NCI-H187 (cell line): ENCODE measurements around the gene TTC23.

ENCODE experiments used
- DNase-seq, 2 experiments: peaks; one replicate each; lab custom pipeline; 2025; lab: John Stamatoyannopoulos, UW

The TTC23 gene

DNA sequence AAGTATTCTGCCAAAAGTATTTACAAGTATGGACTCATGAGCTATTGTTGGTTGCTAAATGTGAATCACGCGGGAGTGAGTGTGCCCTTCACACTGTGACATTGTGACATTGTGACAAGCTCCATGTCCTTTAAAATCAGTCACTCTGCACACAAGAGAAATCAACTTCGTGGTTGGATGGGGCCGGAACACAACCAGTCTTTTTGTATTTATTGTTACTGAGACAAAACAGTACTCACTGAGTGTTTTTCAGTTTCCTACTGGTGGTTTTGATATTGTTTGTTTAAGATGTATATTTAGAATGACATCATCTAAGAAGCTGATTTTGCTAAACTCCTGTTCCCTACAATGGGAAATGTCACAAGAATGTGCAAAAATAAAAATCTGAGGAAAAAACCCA, 114.2 kb downstream of the TTC23 start:
- DNase-seq = no peak

DNA sequence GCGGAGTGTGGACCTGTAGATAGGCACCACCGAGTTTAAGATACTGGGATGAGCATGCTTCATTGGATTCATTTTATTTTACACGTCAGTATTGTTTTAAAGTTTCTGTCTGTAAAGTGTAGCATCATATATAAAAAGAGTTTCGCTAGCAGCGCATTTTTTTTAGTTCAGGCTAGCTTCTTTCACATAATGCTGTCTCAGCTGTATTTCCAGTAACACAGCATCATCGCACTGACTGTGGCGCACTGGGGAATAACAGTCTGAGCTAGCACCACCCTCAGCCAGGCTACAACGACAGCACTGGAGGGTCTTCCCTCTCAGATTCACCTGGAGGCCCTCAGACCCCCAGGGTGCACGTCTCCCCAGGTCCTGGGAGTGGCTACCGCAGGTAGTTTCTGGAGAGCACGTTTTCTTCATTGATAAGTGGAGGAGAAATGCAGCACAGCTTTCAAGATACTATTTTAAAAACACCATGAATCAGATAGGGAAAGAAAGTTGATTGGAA, 115.0 kb downstream of the TTC23 start:
- DNase-seq = no peak

DNA sequence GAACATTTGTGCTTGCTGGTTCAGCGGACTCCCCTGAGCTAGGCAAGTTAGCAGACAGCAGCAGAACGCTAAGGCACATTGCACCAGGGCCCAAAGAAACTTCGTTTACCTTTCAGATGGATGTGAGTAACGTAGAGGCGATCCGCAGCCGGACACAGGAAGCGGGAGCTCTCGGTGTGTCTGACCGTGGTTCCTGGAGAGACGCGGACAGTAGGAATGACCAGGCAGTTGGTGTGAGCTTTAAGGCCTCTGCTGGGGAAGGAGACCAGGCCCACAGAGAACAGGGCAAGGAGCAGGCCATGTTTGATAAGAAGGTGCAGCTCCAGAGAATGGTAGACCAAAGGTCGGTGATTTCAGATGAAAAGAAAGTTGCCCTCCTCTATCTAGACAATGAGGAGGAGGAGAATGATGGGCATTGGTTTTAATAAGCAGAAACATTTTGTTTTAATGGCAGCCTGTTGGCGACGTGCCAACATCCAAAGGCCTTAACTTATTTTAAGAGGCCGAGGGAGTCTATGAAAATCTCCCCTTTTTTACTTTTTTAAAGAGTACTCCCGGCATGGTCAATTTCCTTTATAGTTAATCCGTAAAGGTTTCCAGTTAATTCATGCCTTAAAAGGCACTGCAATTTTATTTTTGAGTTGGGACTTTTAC, 116.6 kb downstream of the TTC23 start:
- no peak for DNase-seq

DNA sequence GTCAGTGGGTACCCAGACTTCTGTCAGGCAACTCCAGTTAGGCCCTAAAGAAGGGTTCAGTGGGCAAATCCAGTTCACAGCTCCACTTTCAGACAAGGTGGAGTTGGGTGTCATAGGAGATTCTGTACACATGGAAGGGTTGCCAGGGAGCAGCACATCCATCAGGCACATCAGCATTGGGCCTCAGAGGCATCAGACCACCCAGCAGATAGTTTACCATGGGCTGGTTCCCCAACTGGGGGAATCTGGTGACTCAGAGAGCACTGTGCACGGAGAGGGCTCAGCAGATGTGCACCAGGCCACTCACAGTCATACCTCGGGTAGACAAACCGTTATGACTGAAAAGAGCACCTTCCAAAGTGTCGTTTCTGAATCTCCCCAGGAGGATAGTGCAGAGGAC, 117.3 kb downstream of the TTC23 start:
- no peak for DNase-seq

DNA sequence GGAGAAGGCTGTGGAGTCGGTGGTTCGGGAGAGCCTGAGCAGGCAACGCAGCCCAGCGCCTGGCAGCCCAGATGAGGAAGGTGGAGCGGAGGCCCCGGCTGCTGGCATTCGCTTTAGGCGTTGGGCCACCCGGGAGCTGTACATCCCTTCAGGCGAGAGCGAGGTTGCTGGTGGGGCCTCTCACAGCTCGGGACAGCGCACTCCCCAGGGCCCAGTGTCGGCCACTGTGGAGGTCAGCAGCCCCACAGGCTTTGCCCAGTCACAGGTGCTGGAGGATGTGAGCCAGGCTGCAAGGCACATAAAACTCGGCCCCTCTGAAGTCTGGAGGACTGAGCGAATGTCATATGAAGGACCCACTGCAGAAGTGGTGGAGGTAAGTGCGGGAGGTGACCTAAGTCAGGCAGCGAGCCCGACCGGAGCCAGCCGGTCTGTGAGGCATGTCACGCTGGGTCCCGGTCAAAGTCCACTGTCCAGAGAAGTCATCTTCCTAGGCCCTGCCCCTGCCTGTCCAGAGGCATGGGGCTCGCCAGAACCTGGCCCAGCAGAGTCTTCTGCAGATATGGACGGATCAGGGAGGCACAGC, 117.8 kb downstream of the TTC23 start:
- no peak for DNase-seq

DNA sequence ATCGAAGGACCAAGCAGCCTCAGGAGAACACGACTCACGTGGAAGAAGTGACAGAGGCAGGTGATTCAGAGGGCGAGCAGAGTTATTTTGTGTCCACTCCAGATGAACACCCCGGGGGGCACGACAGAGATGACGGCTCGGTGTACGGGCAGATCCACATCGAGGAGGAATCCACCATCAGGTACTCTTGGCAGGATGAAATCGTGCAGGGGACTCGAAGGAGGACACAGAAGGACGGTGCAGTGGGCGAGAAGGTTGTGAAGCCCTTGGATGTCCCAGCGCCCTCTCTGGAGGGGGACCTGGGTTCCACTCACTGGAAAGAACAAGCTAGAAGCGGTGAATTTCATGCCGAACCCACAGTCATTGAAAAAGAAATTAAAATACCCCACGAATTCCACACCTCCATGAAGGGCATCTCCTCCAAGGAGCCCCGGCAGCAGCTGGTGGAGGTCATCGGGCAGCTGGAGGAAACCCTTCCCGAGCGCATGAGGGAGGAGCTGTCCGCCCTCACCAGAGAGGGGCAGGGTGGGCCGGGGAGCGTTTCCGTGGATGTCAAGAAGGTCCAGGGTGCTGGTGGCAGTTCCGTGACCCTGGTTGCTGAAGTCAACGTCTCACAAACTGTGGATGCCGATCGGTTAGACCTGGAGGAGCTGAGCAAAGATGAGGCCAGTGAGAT, 118.5 kb downstream of the TTC23 start:
- DNase-seq = no peak

DNA sequence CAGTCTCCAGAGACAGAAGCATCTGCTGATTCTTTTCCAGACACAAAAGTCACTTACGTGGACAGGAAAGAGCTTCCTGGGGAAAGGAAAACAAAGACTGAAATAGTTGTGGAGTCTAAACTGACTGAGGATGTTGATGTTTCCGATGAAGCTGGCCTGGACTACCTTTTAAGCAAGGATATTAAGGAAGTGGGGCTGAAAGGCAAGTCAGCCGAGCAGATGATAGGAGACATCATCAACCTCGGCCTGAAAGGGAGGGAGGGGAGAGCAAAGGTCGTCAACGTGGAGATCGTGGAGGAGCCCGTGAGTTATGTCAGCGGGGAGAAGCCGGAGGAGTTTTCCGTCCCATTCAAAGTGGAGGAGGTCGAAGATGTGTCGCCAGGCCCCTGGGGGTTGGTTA, 119.1 kb downstream of the TTC23 start:
- DNase-seq = no peak

DNA sequence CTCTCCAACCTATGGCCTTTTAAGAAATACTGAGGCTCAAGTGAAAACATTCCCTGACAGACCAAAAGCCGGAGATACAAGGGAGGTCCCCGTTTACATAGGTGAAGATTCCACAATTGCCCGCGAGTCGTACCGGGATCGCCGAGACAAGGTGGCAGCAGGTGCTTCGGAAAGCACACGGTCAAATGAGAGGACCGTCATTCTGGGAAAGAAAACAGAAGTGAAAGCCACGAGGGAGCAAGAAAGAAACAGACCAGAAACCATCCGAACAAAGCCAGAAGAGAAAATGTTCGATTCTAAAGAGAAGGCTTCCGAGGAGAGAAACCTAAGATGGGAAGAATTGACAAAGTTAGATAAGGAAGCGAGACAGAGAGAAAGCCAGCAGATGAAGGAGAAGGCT, 119.7 kb downstream of the TTC23 start:
- DNase-seq = no peak

DNA sequence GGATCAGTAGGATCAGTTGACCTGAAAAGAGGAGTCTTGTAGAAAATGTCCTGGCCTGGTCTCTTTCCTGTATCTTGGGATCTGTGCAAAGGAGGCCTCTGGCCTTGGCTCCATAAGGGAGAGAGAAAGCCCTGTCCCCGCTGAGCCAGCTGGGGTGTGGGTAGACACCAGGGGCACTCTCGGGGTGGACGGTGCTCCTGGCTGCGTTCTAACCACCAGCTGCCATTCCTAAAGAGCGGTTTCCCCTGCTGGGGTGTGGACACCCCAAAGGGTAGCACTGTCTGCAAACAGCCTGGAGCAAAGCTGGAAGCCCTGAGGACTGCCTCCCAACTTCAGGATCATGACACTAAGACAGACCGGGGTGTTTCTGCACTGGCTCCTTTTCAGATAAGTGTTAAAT, 121.0 kb downstream of the TTC23 start:
- no peak for DNase-seq

DNA sequence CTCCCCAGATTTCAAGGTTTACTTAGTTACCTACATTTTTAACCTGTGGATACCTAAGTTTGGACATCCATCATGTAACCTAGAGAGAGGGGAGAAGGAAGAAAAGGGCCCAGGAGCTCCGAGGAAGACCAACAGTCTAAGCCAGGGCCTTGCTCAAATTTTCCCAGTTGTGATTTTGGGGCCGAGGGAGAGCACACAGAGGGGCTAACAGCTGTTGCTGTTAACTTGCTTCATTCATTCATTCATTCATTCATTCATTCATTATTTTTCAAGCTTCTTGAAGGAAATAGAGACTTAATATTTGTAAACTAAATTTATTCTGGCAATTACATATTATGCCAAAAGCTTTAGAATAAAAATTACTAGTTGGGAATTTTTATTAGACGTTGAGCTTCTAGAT, 121.6 kb downstream of the TTC23 start:
- no peak for DNase-seq

DNA sequence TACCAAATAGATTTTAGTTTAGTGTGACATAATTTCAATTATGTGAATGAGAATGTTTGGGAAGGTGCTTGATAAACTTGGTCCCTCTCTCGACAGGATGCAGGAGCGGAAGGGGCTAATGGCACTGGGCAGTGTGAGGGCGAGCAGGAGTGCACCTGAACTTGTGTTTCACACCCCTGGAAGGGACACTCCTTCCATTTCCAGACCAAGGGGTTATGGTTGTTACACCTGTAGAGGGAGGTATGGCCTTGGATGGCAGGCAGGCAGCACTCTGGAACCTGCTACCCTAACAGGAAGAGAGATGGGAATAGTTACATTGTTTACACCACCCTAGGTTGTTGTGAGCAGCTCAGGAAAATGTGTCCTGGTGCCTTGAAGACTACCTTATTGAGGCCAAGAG, 122.5 kb downstream of the TTC23 start:
- DNase-seq = no peak

DNA sequence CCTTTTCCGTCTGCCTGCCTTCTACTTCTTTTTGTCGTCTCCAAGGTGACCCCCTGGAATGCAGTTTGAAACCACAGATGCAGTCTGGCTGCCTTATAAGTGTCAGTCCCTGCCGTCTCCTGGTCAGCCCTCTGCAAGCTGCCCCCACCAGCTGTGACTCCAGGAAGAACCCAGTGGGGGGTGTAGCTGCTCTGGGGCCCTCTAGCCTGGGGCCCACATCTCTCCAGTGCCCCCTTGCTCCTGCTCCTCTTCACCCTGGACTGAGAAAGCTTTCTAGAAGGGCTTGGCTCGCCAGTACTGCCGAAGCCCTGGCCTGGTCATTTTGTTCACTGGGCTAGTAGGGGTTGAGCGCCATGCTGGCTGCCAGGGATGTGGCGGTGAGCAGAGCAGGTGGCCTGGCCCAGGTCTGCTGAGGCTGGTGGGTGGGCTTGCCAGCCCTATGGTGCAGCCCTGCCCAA, 123.2 kb downstream of the TTC23 start:
- DNase-seq = no peak

DNA sequence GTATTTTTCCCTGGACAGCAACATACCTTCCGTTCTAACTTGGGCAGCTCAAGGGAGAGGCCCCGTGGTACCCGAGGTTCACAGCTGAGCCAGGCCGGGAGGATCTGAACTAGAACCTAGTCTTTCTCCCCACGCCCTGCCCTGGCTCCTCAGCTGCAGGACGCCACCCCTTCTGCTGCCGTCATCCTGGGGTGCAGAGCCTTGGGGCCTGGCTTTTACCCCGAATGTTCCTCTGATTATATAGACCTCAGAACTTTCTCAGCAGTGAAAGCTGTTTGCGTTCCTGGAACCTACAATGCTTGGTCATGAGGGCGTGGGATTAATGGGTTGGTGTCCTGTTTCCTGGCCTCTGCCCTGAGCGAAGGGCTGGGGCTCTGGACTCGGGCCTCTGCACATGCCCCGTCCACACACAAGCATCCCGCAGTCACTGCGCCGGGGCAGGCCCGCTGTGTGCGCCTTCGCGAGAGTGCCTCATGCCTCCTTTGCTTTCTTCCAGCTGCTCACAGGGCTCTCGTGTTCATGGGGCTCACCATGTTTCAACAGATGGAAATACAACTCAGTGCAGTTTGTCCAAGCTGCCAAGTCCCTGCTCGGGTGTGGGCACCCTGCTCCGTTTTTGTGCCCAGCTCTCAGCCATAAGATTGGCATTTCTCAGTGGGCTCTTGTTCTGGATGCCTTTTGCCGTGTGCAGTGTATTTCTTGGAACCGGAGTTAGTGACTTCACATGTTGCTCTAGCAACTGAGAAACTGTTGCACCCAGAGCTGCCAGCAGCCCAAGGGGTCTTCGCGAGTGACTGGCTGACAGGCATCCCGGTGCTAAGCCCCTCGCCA, 124.1 kb downstream of the TTC23 start:
- no peak for DNase-seq

DNA sequence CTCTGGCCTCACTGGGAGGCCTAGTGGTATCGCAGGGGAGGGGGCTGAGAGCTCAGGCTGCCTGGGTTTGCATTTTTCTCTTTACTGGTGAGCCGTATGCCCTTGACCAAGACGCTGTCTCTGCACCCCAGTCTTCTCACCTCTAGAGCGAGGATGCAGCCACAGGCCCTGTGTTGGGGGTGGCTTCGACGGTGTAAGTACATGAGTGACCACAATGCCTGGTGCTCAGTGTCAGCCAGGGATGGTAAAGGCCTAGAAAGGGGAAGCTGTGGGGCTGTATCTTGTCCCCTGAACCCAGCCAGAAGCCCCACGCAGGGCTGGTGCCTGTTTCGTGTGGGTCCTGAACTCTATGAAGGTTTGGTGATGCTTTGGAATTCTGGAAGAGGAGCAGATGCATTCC, 124.7 kb downstream of the TTC23 start:
- no peak for DNase-seq

DNA sequence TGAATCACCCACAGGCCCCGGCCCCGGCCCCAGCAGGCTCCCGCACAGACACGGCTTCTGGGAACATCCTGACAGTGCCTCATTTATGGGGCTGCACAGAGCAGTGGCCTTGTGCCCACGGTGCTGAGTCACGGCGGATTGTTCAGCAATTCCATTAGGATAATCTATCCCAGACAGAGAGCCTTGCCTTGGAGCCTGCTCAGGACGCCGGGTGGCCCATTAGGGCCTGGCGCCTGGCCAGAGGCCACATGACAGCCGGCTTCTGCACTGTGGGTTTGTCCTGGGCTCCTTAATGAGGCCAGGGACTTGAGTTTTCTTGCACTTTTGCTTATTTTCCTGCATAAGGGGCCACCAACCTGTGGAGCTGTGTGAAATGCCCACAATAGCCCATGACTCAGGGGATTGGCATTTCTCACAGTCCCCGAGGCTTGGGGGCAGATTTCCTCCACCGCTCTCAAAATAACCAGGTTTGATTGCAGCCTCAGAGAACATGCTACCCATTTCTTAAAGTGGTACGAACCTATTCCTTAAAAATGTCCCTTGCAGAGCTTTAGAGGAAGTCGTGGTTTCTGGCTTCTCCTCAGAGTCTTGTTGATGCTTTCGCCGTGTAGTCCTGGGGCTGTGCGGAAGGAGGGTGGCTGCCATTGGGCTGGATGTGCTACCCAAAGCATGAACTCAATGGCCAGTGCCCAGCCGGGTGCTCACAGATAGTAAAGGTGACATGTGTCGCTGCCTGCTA, 125.5 kb downstream of the TTC23 start:
- peak; percentile 25 to 54 for DNase-seq

DNA sequence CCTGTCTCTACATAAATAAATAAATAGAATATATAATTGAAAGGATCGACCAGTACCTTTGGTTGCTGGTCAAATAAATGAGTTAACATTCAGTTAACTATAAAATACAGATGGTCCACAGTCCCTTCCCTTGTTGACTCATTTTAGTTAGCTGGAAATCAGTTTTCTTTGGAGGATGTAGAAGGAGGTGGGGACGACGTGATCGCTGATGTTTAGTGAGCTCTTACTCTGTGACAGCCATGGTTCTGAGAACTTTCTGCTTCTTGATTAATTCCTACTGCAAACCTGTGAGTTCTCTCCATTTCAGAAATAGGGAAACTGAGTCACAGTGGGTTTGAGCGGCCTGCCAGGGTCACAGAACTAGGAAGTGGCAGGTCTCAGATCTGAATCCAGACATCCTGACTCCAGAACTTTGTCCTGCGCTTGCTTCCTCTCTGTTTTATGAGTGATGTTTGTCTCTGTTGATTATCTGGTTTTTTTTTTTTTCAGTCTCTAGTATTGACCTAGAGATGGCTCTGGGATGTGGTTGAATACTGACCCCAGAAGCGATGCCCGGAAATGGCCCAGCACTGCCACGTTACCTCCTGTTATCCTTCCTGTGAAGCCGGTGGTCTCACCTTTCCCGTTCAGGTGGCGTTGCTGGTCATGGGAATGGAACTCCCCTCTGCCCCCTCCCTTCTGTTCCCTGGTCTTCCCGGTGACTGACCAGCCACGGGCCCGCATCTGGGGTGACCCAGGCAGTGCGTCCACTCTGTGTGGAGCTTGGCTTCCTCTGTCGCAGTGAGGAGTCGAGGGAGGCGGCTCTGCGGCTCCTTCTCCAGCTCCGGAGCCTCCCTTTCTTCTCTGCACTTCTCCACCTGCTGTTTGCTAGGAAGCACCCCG, 126.3 kb downstream of the TTC23 start:
- DNase-seq = no peak

DNA sequence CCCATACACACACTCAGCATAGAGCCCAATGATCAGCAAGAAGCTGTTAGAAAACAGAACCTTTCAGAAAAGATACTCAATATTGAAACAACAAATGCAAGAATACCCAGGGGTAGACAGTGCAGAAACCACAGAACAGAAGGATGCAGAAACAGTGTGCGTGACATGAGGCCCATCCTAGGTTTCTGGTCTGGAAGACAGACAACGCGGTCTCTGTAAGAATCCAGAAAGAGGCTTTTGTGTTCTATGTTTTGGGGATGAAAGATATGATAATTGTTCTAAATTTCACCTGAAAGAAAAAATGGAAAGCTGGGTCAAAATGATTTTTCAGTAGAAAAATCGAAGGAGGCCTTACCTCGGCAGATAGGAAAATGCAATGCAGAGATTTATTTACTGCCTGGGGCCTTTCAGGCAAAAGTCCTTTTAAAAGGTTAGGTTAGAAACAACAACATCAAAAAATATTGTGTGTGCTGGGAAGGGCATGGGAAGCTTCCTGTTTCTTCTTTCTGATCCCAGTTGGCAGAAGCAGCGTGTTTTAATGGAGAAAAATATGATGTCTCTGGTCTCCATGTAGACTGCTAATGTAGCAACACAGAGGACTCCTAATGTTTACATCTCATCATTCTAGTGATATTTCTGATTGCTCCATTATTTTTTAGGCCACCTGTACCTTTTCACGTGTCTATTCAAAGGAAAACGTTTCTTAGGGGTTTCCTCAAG, 127.5 kb downstream of the TTC23 start:
- DNase-seq = no peak

DNA sequence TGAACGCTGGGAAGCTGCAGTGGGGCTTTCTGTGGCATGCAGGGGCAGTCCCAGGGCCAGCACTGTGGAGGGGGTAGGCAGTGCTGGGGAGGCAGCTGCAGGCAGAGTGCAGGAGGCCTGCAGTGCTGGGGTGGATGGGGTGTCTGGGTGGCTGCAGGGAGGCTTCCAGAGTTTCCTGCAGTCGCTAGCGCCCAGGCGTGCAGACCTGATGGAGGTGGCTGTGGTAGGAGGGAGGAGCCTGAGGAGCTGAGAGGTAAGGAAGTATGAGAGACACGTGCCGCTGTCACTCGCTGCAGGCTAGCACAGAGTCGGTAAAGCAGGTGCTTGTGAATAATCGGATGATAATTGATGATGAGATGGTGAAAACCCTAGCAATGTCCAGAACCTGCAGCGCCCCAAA, 128.2 kb downstream of the TTC23 start:
- no peak for DNase-seq

DNA sequence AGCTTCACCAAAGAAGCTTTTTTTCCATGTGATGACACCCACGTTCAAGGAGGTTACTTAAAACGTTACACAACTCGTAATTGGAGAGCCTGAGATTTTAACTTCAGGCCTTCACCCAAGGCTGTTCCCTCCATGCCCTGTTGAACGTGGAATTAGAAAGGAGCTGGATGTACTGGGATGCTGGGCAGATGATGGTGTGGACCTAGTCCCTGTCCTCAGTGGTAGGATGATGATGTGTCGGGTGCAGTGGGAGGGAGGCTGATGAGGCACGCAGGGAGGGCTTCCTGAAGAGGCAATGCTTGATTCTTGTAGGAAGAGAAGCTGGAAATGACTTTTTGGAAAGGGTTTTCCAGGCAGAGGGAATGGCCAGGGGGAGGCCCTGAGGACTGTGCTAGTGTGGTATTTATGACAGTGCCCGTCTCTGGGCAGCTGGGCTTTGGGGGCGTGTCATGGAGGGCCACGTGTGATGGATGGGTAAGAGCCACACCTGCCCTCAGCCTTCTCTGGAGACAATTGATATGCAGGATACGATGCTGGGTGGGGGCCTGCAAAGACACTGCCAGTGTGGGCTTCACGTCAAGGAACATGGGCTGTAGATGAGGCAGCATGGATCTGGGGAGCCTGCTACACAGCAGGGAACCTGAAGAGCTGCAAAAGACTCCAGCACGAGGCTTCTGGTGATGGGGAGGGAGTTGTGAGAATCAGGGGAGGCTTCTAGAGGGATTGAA, 129.2 kb downstream of the TTC23 start:
- no peak for DNase-seq
